K562 treated with DMSO at 1 percent for 48 hours (cell line): Measurements from ENCODE around the gene ADGRB2. TPM values are rescaled to one million over a fixed set of nuclear protein-coding genes. Genes with fewer than 3 reads are reported as not detected.

Experiments
- total RNA-seq: library from RNA; unstranded; fragments of 300-600 nt; gene quantifications from 2 replicates; pipeline ENCODE4 v1.2.3, GENCODE V29; 2022; ENCODE audit warnings: low replicate concordance; ENCODE audit errors: extremely low read depth

The ADGRB2 gene, protein sequence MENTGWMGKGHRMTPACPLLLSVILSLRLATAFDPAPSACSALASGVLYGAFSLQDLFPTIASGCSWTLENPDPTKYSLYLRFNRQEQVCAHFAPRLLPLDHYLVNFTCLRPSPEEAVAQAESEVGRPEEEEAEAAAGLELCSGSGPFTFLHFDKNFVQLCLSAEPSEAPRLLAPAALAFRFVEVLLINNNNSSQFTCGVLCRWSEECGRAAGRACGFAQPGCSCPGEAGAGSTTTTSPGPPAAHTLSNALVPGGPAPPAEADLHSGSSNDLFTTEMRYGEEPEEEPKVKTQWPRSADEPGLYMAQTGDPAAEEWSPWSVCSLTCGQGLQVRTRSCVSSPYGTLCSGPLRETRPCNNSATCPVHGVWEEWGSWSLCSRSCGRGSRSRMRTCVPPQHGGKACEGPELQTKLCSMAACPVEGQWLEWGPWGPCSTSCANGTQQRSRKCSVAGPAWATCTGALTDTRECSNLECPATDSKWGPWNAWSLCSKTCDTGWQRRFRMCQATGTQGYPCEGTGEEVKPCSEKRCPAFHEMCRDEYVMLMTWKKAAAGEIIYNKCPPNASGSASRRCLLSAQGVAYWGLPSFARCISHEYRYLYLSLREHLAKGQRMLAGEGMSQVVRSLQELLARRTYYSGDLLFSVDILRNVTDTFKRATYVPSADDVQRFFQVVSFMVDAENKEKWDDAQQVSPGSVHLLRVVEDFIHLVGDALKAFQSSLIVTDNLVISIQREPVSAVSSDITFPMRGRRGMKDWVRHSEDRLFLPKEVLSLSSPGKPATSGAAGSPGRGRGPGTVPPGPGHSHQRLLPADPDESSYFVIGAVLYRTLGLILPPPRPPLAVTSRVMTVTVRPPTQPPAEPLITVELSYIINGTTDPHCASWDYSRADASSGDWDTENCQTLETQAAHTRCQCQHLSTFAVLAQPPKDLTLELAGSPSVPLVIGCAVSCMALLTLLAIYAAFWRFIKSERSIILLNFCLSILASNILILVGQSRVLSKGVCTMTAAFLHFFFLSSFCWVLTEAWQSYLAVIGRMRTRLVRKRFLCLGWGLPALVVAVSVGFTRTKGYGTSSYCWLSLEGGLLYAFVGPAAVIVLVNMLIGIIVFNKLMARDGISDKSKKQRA (N-terminal part only)
- total RNA-seq = not detected in 2 replicates

DNA sequence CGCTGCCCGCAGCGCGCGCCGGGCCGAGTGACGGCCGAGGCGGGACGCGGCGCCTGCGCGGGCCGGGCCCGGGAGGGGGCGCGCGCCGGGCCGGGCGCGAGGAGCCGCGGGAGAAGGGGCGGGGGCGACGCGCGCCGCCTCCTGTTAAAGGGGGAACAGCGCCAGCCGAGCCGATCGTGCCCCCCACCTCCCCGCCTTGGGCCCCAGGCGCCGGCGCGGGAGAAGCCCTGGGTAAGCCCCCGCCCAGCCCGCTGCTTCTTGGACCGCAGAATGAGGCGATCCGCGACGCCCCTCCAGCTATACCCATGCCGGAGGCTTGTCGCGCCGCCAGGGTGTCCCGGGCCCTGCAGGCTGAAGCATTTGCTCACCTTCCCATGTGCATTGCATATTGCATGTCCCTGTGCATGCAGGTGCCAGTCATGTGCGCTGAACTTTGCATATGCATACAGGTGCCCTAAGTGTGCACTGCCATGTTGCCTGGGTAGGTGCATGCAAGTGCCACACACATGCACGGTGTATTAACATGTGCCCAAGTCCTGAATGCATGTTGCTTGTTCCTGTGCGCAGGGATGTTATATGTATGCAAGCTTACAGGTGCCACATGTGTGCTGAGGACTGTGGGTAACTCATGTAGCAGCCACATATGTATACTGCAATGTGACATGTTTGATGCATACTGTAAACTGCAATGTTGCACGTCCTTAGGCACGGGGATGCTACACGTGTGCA, at the start of gene ADGRB2:
Gene ADGRB2 (minus strand): TSS at position 29 of the 729 bp plus-strand sequence. CDS start 7,119 bp downstream, outside the sequence.

DNA sequence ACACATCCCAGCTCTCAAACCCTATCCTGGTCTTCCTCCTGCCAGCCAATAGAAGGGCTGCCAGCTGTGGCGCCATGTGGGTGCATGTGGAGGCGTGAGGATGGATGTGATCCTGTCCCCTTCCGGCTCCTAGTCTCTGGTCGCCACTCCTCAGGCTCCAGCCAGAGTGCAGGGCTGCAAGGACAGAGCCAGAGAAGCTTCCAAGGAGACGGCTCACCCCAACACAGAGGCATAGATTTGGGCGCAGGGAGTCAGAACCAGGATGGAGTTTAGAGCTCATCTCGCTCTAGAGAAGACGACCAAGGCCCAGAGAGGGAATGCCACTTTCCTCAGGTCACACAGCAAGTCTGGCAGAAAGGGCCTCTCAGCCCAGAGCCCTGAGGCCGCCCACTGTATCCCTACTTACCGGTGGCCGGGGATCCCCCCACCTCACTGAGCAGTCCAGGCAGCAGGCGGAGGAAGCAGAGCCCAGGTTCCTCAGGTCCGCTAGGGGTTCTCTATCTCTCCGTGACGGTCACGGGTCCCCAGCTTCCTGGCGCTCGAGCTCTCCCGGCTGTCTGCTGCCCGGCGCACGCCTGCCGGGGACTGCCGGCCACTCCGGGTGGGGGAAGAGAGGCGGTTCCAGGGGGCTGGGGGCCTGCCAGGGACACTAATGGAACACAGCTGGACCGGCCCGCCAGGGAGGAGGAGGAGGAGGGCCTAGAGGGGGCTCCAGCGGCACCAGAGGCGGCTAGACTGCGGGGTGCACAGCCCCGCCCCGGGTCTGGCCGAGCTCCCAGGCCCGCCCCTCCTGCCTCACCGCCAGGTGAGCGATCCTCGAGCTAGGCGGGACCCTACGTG, 60.5 kb downstream of the ADGRB2 start, which contains the start of gene COL16A1:
Gene COL16A1 (minus strand): TSS at position 587 of the 840 bp plus-strand sequence. CDS start 1,824 bp downstream, outside the sequence.

Other genes with a start within 250 kb of the ADGRB2 start
- gene TINAGL1, start 187.8 kb downstream of the ADGRB2 start, total RNA-seq = not detected in 2 replicates
- gene HCRTR1, start 146.7 kb downstream of the ADGRB2 start, total RNA-seq = not detected in 2 replicates
- gene PEF1, start 119.5 kb downstream of the ADGRB2 start, total RNA-seq = not detected in 2 replicates
- not detected in 2 replicates for gene COL16A1, start 60.3 kb downstream of the ADGRB2 start, total RNA-seq
- not detected in 2 replicates for gene SPOCD1, start 51.7 kb upstream of the ADGRB2 start, total RNA-seq
- gene PTP4A2, start 174.0 kb upstream of the ADGRB2 start, total RNA-seq = 1,669 TPM in 1 of 2 replicates, not detected in the other
- gene KHDRBS1, start 249.5 kb upstream of the ADGRB2 start, total RNA-seq = not detected in 2 replicates